Fibroblast of lung (primary cell): ENCODE results near the gene DLG5. TPM values are rescaled to one million over a fixed set of nuclear protein-coding genes. Genes with fewer than 3 reads are reported as not detected.
A peak's percentile ranks its signal among the peaks of the same experiment; 100 is the strongest.
"Not testable (repeated sequence)": the region's sequence is repeated elsewhere in the genome, so short reads cannot be mapped to it uniquely, and the experiment has no call there.

Experiments
- DNase-seq, 2 donors: peaks; one replicate each; pipeline versions ENCODE4 v3.0.0 to v3.0.0-alpha.2; 2010; ENCODE audit warnings: low read depth in 2 of 2
- H2AFZ ChIP-seq: 2 replicates; pipeline ENCODE4 v1.5.1; 2012; ENCODE audit warnings: low read length, control low read depth, inconsistent platforms
- H3K27ac ChIP-seq: 2 replicates; pipeline ENCODE4 v1.5.1; 2011; ENCODE audit warnings: low read length, control low read depth; ENCODE audit not compliant: insufficient read depth
- H3K27me3 ChIP-seq: 2 replicates; pipeline ENCODE4 v1.5.1; 2011; ENCODE audit warnings: mild to moderate bottlenecking, low read length; ENCODE audit not compliant: control insufficient read depth, insufficient read depth
- H3K36me3 ChIP-seq: 2 replicates; pipeline ENCODE4 v1.5.1; 2011; ENCODE audit warnings: low read length; ENCODE audit not compliant: control insufficient read depth, insufficient read depth
- H3K4me1 ChIP-seq: 2 replicates; pipeline ENCODE4 v1.5.1; 2011; ENCODE audit warnings: low read length; ENCODE audit not compliant: control insufficient read depth, insufficient read depth; ENCODE audit errors: extremely low read depth
- H3K4me2 ChIP-seq: 2 replicates; pipeline ENCODE4 v1.5.1; 2011; ENCODE audit warnings: low read length, control low read depth; ENCODE audit not compliant: insufficient read depth; ENCODE audit errors: extremely low read depth
- H3K4me3 ChIP-seq, 4 experiments: fragments of 200-600 bp in 1 of 4; sonication (generic) in 1 of 4; replicated peaks in 1 of 4; 2 replicates each; pipeline ENCODE4 v1.5.1; 2011 to 2016; ENCODE audit warnings: low read length in 4 of 4, low read depth in 3 of 4, mild to moderate bottlenecking in 3 of 4, control low read depth in 2 of 4, inconsistent platforms in 1 of 4, mixed read lengths in 1 of 4; ENCODE audit not compliant: insufficient read depth in 1 of 4; ENCODE audit errors: control extremely low read depth in 1 of 4
- H3K79me2 ChIP-seq: 2 replicates; pipeline ENCODE4 v1.5.1; 2012; ENCODE audit warnings: mild to moderate bottlenecking, low read length, inconsistent platforms; ENCODE audit not compliant: control insufficient read depth, insufficient read depth
- H3K9ac ChIP-seq: 2 replicates; pipeline ENCODE4 v1.5.1; 2011; ENCODE audit warnings: mild to moderate bottlenecking, low read length, control low read depth; ENCODE audit not compliant: insufficient read depth
- H3K9me3 ChIP-seq: 2 replicates; pipeline ENCODE4 v1.5.1; 2012; ENCODE audit warnings: low read depth, low read length; ENCODE audit not compliant: control insufficient read depth, insufficient read depth
- H4K20me1 ChIP-seq: 2 replicates; pipeline ENCODE4 v1.5.1; 2011; ENCODE audit warnings: low read length; ENCODE audit not compliant: control insufficient read depth, insufficient read depth; ENCODE audit errors: extremely low read depth
- EZH2 ChIP-seq: IDR thresholded peaks from 2 replicates; pipeline ENCODE4 v1.5.1; 2012; ENCODE audit warnings: low read length, control low read depth, mild to moderate bottlenecking; ENCODE audit errors: missing control alignments
- polyA plus RNA-seq, 2 donors: library from polyadenylated mRNA; depleted of rRNA in 1 of 2; stranded (reverse) in 1 of 2; unstranded in 1 of 2; fragments of >200 nt; gene quantifications; 2 replicates each; pipeline ENCODE4 v1.2.1, GENCODE V29; 2011 to 2012; ENCODE audit warnings: missing spikeins in 1 of 2
- total RNA-seq: library from RNA; depleted of rRNA; stranded (reverse); fragments of >200 nt; gene quantifications from 2 replicates; pipeline ENCODE4 v1.2.1, GENCODE V29; 2014
- TF ChIP-seq, protein P1 (sequence below), 2 donors: IDR thresholded peaks in 1 of 2; conservative IDR thresholded peaks in 1 of 2; 1 replicate in 1 of 2; 2 replicates in 1 of 2; pipeline ENCODE4 v1.5.1; 2011 to 2012; ENCODE audit warnings: low read length in 2 of 2, control low read depth in 1 of 2, inconsistent platforms in 1 of 2, low read depth in 1 of 2, mild to moderate bottlenecking in 1 of 2

DLG5 gene
- total and polyA plus RNA-seq, 2 donors (not counting 1 experiment from before 2014, with no cell fraction given) = 15.3 to 40.8 TPM

GRCh38 chr10:77776487-77776886 is 150.1 kb downstream of the DLG5 start:
- no peaks in the 10 kb centered on the region for H3K27me3 ChIP-seq
- H3K4me1 ChIP-seq = no peaks in the 10 kb centered on the region
- no peak overlapping the region for H3K4me3 ChIP-seq
- no peak overlapping the region for H2AFZ ChIP-seq
- H3K79me2 ChIP-seq = no peaks in the 10 kb centered on the region
- H3K27ac ChIP-seq = no peak overlapping the region
- H3K9ac ChIP-seq = no peak overlapping the region
- TF ChIP-seq, protein P1, sequence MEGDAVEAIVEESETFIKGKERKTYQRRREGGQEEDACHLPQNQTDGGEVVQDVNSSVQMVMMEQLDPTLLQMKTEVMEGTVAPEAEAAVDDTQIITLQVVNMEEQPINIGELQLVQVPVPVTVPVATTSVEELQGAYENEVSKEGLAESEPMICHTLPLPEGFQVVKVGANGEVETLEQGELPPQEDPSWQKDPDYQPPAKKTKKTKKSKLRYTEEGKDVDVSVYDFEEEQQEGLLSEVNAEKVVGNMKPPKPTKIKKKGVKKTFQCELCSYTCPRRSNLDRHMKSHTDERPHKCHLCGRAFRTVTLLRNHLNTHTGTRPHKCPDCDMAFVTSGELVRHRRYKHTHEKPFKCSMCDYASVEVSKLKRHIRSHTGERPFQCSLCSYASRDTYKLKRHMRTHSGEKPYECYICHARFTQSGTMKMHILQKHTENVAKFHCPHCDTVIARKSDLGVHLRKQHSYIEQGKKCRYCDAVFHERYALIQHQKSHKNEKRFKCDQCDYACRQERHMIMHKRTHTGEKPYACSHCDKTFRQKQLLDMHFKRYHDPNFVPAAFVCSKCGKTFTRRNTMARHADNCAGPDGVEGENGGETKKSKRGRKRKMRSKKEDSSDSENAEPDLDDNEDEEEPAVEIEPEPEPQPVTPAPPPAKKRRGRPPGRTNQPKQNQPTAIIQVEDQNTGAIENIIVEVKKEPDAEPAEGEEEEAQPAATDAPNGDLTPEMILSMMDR (conservative IDR thresholded peaks at IDR 0.05 in 1 of 2, IDR thresholded peaks at IDR 0.05 in 1 of 2; ENCODE audit: low read depth in 1 of 2, low read length in 2 of 2) = no peak
- no peak for TF ChIP-seq EZH2
- H3K36me3 ChIP-seq = peaks cover 2% of the 10 kb centered on the region
- DNase-seq = no peak
- no peaks in the 10 kb centered on the region for H4K20me1 ChIP-seq
- H3K9me3 ChIP-seq = no peaks in the 10 kb centered on the region
- no peak overlapping the region for H3K4me2 ChIP-seq

GRCh38 chr10:77774940-77775391 is 151.6 kb downstream of the DLG5 start:
- no peaks in the 10 kb centered on the region for H3K27me3 ChIP-seq
- no peak overlapping the region for H2AFZ ChIP-seq
- H3K4me3 ChIP-seq = no peak overlapping the region
- TF ChIP-seq, protein P1 (conservative IDR thresholded peaks at IDR 0.05 in 1 of 2, IDR thresholded peaks at IDR 0.05 in 1 of 2; ENCODE audit: low read depth in 1 of 2, low read length in 2 of 2) = no peak
- no peak for TF ChIP-seq EZH2
- no peaks in the 10 kb centered on the region for H3K79me2 ChIP-seq
- no peak overlapping the region for H3K4me2 ChIP-seq
- no peak overlapping the region for H3K9ac ChIP-seq
- H3K9me3 ChIP-seq = no peaks in the 10 kb centered on the region
- H3K4me1 ChIP-seq = no peaks in the 10 kb centered on the region
- H3K36me3 ChIP-seq = no peaks in the 10 kb centered on the region
- H3K27ac ChIP-seq = no peak overlapping the region
- peak in 1 of 2 donors; percentile 65 for DNase-seq
- no peaks in the 10 kb centered on the region for H4K20me1 ChIP-seq

GRCh38 chr10:77773631-77774426 is 152.7 kb downstream of the DLG5 start:
- no peak for DNase-seq
- Histone ChIP-seq H3K4me2 (no peak overlapping the region), H2AFZ (no peak overlapping the region)

GRCh38 chr10:77772852-77773600 is 153.5 kb downstream of the DLG5 start:
- not testable (repeated sequence) for H3K9ac ChIP-seq, H3K36me3 ChIP-seq, H3K4me1 ChIP-seq, H2AFZ ChIP-seq, H3K79me2 ChIP-seq, H3K27ac ChIP-seq, H3K4me2 ChIP-seq, H3K4me3 ChIP-seq, H3K27me3 ChIP-seq, H3K9me3 ChIP-seq, H4K20me1 ChIP-seq, DNase-seq

More at GRCh38 chr10:77773631-77774426, 152.7 kb downstream of the DLG5 start:
- Histone ChIP-seq H3K4me1 (no peaks in the 10 kb centered on the region), H3K27me3 (no peaks in the 10 kb centered on the region), H3K79me2 (no peaks in the 10 kb centered on the region), H3K9ac (no peak overlapping the region), H4K20me1 (no peaks in the 10 kb centered on the region), H3K36me3 (no peaks in the 10 kb centered on the region), H3K9me3 (no peaks in the 10 kb centered on the region), H3K27ac (no peak overlapping the region), H3K4me3 (no peak overlapping the region)
- TF ChIP-seq, protein P1 (conservative IDR thresholded peaks at IDR 0.05 in 1 of 2, IDR thresholded peaks at IDR 0.05 in 1 of 2; ENCODE audit: low read depth in 1 of 2, low read length in 2 of 2) = no peak
- TF ChIP-seq EZH2 = no peak
